OCI-LY3 (cell line): Measurements from ENCODE around the gene S100P.
"Not testable (repeated sequence)": the region's sequence is repeated elsewhere in the genome, so short reads cannot be mapped to it uniquely, and the experiment has no call there.

Experiments used
- H2AFZ ChIP-seq: fragments of 200-600, 300-600 bp; shearing (Covaris generic); 2 replicates; pipeline ENCODE4 v1.6.0; 2014; ENCODE audit warnings: antibody characterized with exemption, low read depth, low read length
- H3K27ac ChIP-seq: fragments of 200-600, 300-600 bp; sonication (generic); 2 replicates; pipeline ENCODE4 v1.5.1; 2014; ENCODE audit warnings: mild to moderate bottlenecking, low read length, moderate library complexity, mixed read lengths
- H3K27me3 ChIP-seq: fragments of 200-600, 300-600 bp; sonication (generic); 2 replicates; pipeline ENCODE4 v1.6.1; 2014; ENCODE audit warnings: low read depth, low read length, mixed read lengths
- H3K36me3 ChIP-seq: fragments of 200-600, 300-600 bp; sonication (generic); replicated peaks from 2 replicates; pipeline ENCODE3; 2014; ENCODE audit warnings: low read depth, low read length, mixed read lengths
- H3K4me1 ChIP-seq: fragments of 300-600, 200-600 bp; sonication (generic); 2 replicates; pipeline ENCODE4 v1.6.1; 2014; ENCODE audit warnings: low read length, mixed read lengths
- H3K4me2 ChIP-seq: fragments of 200-600, 300-600 bp; sonication (generic); 2 replicates; pipeline ENCODE4 v1.6.1; 2014; ENCODE audit warnings: low read length, mixed read lengths
- H3K4me3 ChIP-seq: fragments of 300-600, 200-600 bp; sonication (generic); 2 replicates; pipeline ENCODE4 v1.5.1; 2014; ENCODE audit warnings: antibody characterized with exemption, mild to moderate bottlenecking, low read length, moderate library complexity
- H3K79me2 ChIP-seq: fragments of 300-600, 200-600 bp; shearing (Covaris generic); 2 replicates; pipeline ENCODE4 v1.6.1; 2014; ENCODE audit warnings: mild to moderate bottlenecking, low read length, mixed read lengths
- H3K9ac ChIP-seq: fragments of 300-600, 200-600 bp; shearing (Covaris generic); 2 replicates; pipeline ENCODE4 v1.6.0; 2014; ENCODE audit warnings: mild to moderate bottlenecking, low read length, moderate library complexity
- H3K9me3 ChIP-seq: fragments of 200-600, 300-600 bp; shearing (Covaris generic); 2 replicates; pipeline ENCODE4 v1.6.1; 2014; ENCODE audit warnings: low read length, mixed read lengths; ENCODE audit not compliant: insufficient read depth
- H4K20me1 ChIP-seq: fragments of 200-600, 300-600 bp; sonication (generic); 2 replicates; pipeline ENCODE4 v1.6.1; 2016; ENCODE audit warnings: low read length, mixed read lengths; ENCODE audit not compliant: insufficient read depth
- EZH2phosphoT487 ChIP-seq: fragments of 200-600 bp; shearing (Covaris generic); IDR thresholded peaks from 2 replicates; pipeline ENCODE4 v1.6.1; 2018; ENCODE audit warnings: antibody characterized with exemption, mixed run types, low read depth
- TF ChIP-seq, protein P1 (sequence below): fragments of 200-600, 300-600 bp; sonication (generic); IDR thresholded peaks from 2 replicates; pipeline ENCODE4 v1.5.1; 2014; ENCODE audit warnings: antibody characterized with exemption, low read length, low read depth

S100P gene

GRCh38 chr4:6647582-6648230 is 46.0 kb upstream of the S100P start:
- Histone ChIP-seq H3K27me3 (no peaks in the 10 kb centered on the region), H3K4me2 (no peak overlapping the region), H3K9ac (no peak overlapping the region), H3K9me3 (no peaks in the 10 kb centered on the region), H3K4me1 (no peaks in the 10 kb centered on the region), H3K36me3 (peaks cover 17% of the 10 kb centered on the region), H4K20me1 (peaks cover 7% of the 10 kb centered on the region), H3K27ac (no peak overlapping the region), H2AFZ (no peak overlapping the region), H3K79me2 (peaks cover 13% of the 10 kb centered on the region), H3K4me3 (no peak overlapping the region)
- TF ChIP-seq, protein P1, sequence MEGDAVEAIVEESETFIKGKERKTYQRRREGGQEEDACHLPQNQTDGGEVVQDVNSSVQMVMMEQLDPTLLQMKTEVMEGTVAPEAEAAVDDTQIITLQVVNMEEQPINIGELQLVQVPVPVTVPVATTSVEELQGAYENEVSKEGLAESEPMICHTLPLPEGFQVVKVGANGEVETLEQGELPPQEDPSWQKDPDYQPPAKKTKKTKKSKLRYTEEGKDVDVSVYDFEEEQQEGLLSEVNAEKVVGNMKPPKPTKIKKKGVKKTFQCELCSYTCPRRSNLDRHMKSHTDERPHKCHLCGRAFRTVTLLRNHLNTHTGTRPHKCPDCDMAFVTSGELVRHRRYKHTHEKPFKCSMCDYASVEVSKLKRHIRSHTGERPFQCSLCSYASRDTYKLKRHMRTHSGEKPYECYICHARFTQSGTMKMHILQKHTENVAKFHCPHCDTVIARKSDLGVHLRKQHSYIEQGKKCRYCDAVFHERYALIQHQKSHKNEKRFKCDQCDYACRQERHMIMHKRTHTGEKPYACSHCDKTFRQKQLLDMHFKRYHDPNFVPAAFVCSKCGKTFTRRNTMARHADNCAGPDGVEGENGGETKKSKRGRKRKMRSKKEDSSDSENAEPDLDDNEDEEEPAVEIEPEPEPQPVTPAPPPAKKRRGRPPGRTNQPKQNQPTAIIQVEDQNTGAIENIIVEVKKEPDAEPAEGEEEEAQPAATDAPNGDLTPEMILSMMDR: no peak
- TF ChIP-seq EZH2phosphoT487: no peak

- H3K4me3 ChIP-seq: no peak overlapping the region
- H3K27ac ChIP-seq: no peak overlapping the region
- no peak overlapping the region for H3K9ac ChIP-seq
- TF ChIP-seq EZH2phosphoT487: no peak
- TF ChIP-seq, protein P1: no peak
- H3K4me2 ChIP-seq: no peak overlapping the region
- peaks cover 4% of the 10 kb centered on the region for H3K36me3 ChIP-seq
- H3K79me2 ChIP-seq: no peaks in the 10 kb centered on the region
- H3K27me3 ChIP-seq: no peaks in the 10 kb centered on the region
- no peaks in the 10 kb centered on the region for H4K20me1 ChIP-seq
- H3K4me1 ChIP-seq: no peaks in the 10 kb centered on the region
- H2AFZ ChIP-seq: no peak overlapping the region
- no peaks in the 10 kb centered on the region for H3K9me3 ChIP-seq
Measured at GRCh38 chr4:6649216-6649615, 44.5 kb upstream of the S100P start.

- not testable (repeated sequence) for H3K27me3 ChIP-seq, H3K4me2 ChIP-seq, H3K4me1 ChIP-seq, H4K20me1 ChIP-seq, H3K4me3 ChIP-seq, H2AFZ ChIP-seq, H3K9ac ChIP-seq, H3K36me3 ChIP-seq, H3K27ac ChIP-seq, H3K79me2 ChIP-seq, H3K9me3 ChIP-seq
Measured at GRCh38 chr4:6654211-6654610, 39.5 kb upstream of the S100P start.

DNA sequence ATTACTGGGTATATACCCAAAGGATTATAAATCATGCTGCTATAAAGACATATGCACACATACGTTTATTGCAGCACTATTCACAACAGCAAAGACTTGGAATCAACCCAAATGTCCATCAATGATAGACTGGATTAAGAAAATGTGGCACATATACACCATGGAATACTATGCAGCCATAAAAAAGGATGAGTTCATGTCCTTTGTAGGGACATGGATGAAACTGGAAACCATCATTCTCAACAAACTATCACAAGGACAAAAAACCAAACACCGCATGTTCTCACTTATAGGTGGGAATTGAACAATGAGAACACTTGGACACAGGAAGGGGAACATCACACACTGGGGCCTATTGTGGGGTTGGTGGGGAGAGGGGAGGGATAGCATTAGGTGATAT is 38.4 kb upstream of the S100P start:
- H3K79me2 ChIP-seq, H2AFZ ChIP-seq, H3K9ac ChIP-seq, H3K4me2 ChIP-seq, H4K20me1 ChIP-seq, H3K9me3 ChIP-seq, H3K36me3 ChIP-seq, H3K4me3 ChIP-seq, H3K27ac ChIP-seq, H3K4me1 ChIP-seq, H3K27me3 ChIP-seq: not testable (repeated sequence)

DNA sequence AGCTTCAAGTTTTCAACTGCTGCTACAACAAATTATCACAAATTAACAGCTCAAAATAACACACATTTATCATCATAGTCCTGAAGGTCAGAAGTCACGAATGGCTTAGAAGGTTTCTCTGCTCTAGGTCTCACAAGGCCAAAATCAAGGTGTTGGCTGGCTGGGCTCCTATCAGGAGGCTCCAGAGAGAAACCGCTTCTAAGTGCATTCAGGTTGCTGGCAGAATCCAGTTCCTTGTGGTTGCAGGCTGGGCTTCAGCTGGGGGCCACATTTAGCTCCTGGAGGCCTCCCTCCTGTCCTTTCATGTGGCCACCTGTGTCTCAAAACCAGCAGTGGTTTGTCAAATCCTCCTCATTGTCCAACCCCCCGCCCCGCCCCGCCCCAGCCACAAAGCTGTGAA is 37.8 kb upstream of the S100P start:
- H3K4me1 ChIP-seq: no peaks in the 10 kb centered on the region
- H4K20me1 ChIP-seq: no peaks in the 10 kb centered on the region
- H3K79me2 ChIP-seq: no peaks in the 10 kb centered on the region
- no peak overlapping the region for H3K4me2 ChIP-seq
- no peaks in the 10 kb centered on the region for H3K9me3 ChIP-seq
- no peak overlapping the region for H2AFZ ChIP-seq
- TF ChIP-seq EZH2phosphoT487: no peak
- TF ChIP-seq, protein P1: no peak
- no peak overlapping the region for H3K4me3 ChIP-seq
- H3K36me3 ChIP-seq: no peaks in the 10 kb centered on the region
- H3K27ac ChIP-seq: no peak overlapping the region
- no peak overlapping the region for H3K9ac ChIP-seq
- peaks cover under 1% of the 10 kb centered on the region; the same call in 1 of the 2 replicates for H3K27me3 ChIP-seq
